HG03196 (cell line): Measurements from ENCODE around the gene SLC4A5.
"Not testable (repeated sequence)": the region's sequence is repeated elsewhere in the genome, so short reads cannot be mapped to it uniquely, and the experiment has no call there.

Experiments used
- ATAC-seq: cut with Tn5 transposase; IDR thresholded peaks from one replicate; pipeline ENCODE4 v1.9.1; 2021; ENCODE audit not compliant: unreplicated experiment

SLC4A5 gene

DNA sequence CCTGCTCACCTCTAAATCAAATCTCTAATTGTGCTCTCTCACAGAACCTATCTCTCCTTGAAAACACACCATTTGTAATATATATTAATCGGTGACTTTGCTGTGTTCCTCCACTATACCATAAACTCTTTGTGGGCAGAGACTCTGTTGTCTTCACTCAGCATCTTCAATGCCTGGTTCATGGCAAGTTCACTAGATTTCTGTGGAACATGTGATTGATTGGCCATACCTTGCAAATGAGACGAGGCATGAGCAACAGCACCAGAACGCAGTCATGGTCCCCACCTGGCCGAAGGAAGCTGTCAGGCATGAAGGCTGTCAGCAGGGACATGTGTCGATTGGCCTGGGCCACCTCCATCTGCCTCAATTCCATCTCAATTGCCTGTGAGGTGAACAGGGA is 25.3 kb upstream of the SLC4A5 start:
- no peak for ATAC-seq

DNA sequence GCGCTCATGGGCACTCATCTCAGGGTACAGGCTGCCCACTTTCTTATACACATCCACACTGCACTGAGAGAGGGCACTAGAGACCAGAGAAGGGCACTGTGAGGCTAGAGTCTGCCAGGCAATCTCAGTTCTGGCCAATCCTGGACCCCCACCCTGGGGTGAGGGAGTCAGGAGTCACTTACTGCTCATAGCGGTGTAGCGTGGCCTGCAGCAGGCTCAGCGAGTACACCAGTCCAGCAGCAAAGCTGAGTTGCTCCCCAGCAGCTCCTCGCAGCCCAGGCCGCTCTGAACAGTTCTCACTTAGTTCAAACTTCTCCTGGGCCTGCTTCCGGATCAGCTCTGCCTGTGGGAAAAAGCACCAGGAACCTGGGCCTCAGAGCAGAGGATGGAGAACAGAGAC is 24.6 kb upstream of the SLC4A5 start:
- no peak for ATAC-seq

DNA sequence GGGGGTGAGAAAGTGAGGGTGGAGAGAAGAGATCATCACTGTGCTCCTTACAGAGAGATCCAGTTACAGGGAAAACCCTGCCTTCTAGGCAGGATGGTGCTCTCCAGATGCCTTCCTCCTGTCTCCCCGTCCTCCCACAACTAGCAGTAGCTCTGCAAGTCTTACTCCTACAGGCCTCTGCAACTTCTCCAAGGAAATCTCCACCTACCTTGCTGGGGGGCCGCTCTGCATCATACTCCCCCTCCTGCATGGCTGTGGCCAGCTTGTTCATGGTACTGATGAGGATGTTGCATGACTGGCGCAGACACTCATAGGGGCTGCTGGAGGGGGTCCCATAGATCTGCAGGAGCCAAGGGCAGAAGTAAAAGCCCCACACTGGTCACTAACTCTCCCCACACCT is 22.8 kb upstream of the SLC4A5 start:
- no peak for ATAC-seq

DNA sequence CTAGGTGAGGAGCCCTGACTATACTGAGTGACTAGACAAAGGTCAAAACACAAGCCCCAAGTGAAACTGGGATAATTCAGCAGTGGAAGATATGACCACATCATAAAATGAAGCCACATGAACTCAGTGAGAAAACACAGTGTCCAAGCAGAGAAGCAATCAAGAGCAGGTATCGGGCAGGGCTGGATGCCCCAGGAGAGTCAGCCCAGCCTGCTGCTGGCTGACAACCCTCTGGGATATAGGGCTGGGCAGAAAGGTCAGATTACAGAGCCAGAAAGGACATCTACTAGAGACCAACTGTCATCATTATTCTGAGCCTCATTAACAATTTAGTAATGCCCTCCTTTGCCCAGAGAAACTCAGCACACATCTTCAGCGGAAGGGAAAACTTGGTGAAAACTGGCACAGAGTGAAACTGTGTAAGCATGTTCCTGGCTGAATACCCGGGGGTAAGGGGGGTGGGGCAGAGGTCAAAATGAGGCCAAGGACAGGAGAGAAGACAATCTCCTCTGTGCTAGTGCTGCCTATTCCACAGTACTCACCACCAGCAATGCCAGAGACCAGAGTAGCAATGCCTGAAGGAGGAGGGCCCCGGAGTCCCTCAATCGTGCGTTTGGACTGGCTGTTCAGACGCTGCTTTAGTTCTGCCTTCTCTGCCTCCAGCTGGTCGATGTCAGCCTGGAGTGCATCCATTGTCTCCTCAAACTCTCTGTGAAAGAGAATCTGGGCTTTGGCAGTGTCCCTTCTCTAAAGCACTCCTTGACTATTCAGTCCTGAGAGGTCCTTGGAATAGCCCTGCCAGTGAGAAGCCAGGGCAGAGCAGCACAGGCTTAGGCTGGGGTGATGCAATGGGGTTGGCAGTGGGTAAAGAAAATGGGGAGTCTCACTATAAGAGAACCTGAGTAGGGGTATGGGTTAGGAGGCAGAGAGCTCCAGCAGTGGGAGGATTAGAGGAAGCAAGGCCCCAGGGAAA is 21.6 kb upstream of the SLC4A5 start:
- no peak for ATAC-seq

DNA sequence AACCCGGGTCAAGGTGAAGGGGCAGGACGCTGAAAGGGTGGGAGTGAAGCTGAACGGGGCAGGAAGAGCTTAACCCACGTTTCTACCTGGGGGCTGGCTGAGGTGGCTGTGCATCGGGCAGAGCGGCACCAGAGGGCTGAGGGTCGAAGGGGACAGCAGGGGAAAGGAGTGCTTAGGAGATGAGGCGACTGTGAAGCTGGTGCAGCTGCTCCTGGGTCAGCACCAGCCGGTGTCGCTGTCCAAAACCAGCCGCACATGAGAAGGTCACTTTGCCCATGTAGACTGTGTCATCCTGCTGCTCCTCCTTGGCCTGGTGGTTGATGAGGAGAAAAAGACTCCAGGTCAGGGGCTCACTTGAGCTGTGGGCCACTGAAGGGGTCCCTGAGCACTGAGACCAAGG is 18.1 kb upstream of the SLC4A5 start:
- no peak for ATAC-seq

DNA sequence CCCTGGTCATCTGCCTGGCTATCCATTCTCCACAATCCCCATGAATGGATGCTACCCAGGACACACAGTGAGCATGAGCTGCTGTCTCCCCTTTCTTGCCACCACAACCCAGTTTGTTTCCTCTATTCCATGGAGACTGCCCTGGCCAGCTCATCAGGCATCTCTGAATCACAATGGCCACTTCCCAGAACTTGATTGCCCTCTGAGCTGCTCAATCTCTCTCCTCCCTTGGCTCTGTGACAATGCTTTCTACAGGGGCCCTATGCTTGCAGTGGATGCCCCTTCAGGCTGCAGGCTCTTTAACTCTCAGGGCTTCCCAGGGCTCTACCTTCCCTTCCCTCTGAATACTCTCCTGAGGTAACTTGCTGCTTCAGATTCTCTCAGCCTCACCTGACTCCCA is 14.4 kb upstream of the SLC4A5 start:
- no peak for ATAC-seq

DNA sequence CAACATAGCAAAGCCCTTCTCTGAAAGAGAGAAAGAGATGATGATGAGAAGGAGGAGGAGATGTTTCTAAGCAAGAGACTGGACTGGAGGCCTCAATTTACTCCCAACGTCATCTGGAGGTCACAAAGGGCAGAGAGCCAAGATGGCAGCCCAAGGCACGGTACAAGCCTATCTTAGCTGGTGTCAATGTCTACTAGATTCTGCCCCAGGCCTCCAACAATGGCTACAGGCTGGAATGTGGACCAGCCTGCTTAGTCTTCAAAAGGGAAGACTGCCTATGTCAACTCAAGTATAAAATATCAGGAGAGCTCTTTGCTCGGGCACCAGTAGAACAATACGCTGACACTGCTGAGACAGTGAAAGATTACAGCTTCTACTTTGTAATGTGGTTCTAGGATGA is 6.7 kb upstream of the SLC4A5 start:
- no peak for ATAC-seq

DNA sequence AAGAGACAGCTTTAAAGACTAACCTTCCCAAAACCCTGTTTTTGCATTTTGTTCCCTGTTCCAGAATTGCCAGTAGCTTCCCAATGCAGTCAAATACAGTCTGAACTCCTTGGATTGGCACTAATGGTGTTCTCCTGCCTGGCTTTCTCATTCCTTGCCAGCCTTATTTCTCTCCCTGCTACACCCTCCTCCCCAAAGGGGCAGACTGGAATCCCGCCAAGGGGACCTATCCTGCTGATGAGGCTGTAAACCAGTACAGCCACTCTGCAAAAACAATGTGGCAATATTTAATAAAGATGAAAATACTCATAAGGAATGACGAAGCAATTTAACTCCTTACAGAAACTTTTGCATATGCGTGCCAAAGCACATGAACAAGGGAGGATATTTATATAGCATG is 4.5 kb upstream of the SLC4A5 start:
- ATAC-seq: no peak

DNA sequence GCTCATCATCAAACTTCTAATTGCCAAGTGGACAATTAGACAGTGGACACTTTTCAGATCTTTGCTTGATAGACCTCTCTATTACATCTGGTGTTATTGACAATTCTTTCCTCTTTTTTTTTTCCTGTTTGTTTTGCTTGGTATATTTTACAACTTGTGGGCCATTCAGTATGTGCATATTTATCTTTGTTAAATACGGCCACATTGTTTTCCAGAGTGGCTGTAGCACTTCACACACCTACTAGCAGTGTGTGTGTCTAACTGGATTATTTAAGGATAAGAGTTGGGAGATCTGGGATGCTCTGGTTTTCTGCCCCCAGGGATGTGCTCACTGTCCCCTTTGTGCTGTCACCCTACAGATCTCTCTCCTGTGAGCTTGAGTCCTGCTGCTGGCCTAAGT is 4.1 kb upstream of the SLC4A5 start:
- no peak for ATAC-seq

DNA sequence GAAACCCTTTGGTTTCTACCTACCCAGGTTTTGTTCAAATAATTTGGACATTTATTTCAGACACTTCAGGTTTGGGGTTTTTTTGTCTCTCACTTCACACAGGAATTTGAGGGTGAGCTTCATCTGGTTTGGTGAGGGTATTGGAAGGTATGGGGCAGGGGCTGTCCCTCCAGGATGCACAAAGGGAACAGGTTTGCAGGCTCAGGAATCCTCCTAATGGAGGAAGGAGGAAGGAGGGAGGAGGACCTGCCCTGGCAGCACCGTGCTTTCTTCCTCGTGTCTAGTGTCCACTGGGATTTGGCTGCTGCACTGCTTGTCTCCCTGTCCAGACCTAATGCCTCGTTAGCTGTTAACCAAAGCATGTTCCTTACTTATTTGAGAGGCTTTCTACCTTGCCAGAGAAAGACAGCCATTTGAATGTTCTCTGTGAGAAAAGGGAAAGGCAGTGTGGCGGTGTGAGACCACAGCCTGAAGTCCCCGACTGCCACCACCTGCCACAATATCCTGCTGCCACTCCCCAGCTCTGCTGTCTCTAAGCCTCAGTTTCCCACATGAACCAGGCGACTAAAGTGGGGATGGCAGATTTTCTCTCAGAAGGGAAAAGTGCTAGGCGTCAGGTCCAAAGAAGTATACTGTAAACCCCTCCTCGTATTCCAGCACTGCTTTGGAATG is 2.2 kb upstream of the SLC4A5 start:
- ATAC-seq: no peak

DNA sequence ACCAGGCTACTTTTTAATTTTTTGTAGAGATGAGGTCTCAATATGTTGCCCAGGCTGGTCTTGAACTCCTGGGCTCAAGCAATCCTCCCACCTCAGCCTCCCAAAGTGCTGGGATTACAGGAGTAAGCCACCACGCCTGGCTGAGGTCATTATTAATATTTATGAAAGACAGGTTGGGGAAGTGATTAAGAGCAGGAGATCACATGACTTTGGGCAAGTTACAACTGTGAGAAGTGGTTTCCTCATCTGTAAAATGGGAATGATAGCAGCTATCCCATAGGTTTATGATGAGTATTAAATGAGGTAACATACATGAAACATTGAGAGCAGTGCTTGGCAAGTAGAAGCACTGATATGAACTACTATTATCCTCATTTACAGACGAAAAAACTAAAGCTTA is 7.0 kb downstream of the SLC4A5 start:
- not testable (repeated sequence) for ATAC-seq

DNA sequence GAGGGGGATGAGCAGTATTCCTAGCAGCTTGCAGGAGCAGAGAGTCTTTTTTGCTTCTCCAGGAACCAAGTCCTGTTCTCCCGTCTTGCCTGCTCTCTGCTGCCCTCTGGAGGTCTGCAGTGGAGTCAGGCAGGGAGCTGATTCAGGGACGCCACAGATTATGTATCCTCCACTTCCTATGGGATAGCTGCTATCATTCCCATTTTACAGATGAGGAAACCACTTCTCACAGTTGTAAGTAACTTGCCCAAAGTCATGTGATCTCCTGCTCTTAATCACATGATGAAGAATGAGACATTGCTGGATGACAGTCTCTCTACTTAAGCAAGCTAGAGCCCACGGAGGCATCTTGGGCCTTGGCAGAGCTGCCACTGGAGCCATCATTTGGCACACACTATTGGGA is 8.3 kb downstream of the SLC4A5 start:
- no peak for ATAC-seq

DNA sequence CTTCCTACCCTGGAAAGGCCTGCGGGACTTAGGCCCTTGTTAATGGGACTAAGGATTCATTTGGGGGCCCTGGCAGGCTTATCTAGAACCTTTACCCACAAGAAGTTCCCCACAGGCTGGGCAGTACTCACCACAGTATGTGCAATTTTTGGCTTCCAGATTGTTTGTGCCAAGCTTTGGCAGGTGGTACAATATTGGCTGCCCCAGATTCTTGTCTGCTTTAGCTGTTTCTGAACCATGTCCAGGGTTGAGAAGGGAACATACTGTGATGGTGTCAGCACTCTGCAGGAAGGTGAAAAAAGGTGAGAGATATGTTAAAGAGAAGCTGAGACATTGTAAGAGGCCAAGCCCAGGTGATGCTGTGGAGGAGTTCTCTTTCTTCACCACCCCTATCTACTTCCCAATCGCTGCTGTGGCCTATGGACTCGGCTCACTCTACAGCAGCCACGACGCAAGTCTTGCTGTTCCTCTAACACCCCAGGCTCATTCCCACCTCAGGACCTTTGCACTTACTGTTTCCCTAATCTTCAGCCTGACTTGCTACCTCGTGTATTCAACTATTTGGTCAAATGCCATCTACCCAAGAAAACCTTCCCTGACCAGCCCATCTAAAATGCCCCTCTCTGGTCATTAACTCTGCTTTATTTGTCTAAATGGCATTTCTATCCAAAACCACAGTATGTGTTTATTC is 9.2 kb downstream of the SLC4A5 start:
- ATAC-seq: no peak

DNA sequence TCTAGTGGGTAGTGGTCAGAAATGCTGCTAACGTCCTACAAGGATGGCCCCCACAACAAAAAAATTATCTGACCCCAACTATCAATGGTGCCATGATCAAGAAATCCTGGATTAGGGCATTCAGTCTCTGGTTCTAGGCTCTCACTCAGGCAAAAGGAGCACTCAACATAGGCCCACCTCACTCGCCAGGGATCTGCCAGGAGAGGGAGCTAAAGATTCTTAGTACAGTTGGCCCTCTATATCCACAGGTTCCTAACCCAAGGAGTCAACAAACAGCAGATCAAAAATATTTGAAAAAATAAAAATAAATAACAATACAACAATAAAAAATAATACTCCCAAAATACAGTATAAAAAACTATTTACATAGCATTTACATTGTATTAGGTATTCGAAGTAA is 10.0 kb downstream of the SLC4A5 start:
- ATAC-seq: no peak

DNA sequence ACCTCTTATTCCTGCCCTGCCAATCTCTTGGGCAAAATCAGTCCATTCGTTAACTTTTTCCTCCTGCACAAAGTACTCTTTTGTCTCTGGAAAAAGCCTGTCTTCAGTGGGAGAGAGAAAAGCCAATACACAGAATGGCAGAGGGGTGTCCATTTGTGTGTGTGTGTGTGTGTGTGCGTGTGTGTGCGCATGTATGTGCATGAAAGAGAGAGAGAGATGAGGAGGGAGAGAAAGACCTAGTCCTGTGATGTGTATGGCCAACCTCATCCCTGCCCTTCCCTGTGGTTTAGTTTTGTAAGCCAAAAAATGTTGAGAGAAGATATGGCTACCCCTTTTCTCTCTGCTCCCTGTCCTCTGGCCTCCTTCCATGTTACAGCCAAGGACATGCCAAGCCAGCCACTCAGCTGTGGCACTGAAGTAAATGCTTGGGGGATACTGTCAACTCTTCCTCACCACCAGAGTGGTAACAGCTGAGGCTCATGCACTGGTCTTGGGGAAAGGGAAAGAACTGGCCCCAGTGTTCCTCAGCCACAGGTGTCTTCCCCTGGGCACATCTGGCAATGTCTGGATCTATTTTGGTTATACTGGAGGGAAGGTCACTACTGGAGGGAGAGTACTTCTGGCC is 10.6 kb downstream of the SLC4A5 start:
- no peak for ATAC-seq

DNA sequence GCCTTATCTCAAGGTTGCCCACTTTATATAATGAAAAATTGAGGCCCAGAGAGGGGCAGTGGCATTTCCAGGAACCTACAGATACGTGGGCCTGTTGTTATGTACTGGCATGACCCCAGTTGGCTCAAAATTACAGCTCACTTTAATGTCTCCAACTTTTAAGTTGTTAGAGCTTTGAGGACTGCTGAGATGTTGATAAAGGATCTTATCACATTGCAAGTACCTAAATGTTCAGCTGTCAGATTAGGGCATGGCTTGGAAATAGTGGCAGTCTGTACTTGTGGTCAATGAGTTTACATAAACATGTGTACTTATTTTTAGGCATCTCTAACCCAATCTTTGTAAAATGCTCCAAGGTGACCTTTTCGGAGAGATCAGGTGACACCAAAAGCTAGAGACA is 14.6 kb downstream of the SLC4A5 start:
- no peak for ATAC-seq

DNA sequence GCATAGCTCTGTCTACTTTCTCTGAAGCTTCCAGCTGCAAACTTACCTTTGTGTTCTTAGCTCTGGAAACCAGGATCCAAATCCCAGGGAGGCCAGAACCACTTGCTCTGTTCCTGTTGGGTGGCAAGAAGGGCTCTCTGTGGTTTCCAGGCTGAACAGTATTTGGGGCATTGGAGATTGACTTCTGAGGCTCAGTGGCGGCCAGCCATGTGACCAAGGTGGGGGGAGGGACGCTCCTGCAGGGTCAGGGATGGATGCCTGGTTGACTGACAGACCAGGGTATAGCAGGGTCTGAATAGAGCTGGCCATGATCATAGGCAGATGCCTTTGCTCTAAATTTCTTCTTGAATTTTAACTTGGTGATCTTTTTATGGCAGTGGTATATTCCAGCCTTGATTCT is 15.1 kb downstream of the SLC4A5 start:
- ATAC-seq: no peak

DNA sequence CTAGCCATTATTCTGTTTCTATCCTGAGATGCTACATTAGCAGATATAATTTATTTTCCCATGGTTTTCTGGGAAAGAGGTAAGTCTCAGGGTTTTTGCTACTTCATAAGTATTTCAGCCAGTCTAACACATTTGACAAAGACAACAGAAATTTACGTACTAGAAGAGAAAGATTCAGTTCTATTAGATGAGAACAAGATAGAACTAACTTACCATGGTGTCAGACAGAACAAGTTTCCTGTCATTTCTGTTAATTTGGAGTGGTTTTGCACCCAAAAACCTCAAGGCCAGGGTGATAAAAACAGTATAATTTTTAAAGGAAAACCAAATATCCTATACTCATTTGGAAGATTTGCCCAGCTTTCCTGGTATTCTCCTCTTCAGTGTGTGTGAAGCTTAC is 15.6 kb downstream of the SLC4A5 start:
- no peak for ATAC-seq

DNA sequence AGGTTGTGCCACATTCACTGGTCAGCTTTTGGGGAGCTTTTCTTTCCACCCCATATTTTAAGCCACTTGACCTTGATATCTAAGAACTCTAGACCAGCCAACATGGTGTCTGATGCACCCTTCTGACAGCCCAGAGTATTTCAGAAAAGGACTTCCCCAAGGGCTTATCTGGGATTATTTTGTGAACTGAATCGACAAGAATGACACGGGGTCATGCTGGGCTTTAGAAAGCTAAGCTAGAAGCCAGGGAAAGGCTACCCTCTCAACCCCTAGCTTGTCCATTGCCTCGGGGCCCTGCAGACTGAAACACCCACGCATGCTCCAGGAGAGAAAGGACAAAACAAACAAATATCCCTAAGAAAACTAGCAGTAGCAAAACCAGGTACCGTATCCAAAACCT is 16.0 kb downstream of the SLC4A5 start:
- no peak for ATAC-seq

DNA sequence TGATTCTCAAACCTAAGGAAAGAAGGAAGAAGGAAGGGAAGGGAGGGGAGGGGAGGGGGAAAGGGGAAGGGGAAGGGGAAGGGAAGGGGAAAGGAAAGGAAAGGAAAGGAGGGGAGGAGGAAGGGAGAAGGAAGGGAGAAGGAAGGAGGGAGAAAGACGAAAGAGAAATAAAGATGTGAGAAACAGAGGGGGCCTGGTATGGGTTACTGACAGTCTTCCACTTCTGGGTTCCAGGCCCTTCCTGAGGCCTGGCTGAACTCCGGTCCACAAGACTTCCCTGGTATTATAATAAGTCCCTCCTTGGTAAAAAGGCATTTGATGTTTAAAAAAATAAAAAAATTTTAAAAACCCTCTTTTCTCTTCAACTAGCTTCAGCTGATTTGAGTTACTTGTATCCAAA is 17.4 kb downstream of the SLC4A5 start:
- no peak for ATAC-seq

DNA sequence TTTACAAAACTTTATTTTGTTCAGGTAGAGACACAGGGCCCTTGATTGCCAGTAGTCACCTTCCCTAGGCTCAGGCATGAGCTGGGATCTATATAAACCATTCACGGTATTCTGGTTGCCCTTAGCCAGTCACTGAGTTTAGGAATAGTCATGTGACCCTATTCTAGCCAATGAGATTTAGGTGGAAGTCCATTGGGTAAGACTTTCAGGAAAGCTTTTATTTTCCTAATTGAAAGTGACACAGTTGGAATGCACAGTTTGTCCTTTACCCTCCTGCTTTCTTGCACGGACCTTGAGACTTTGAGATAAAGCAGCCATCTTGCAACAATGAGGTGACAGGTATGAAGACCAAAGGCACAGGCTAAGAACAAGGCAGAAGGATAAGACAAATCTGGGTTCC is 21.5 kb downstream of the SLC4A5 start:
- ATAC-seq: no peak
